Hematopoietic multipotent progenitor cell treated with erythropoietin and hydrocortisone succinate and interleukin-3 and kit ligand, for 8 days (in vitro differentiated cells): ENCODE data around the gene UBTD2.
"Not testable (repeated sequence)": the region's sequence is repeated elsewhere in the genome, so short reads cannot be mapped to it uniquely, and the experiment has no call there.

Experiments used
- DNase-seq: peaks from one replicate; pipeline ENCODE4 v3.0.0-alpha.2; 2015

UBTD2 gene

GRCh38 chr5:172245046-172245445, 38.5 kb downstream of the UBTD2 start:
- DNase-seq: no peak

- DNase-seq: no peak
Observed at GRCh38 chr5:172243302-172243701, 40.3 kb downstream of the UBTD2 start.

- no peak for DNase-seq
Observed at GRCh38 chr5:172238334-172238733, 45.2 kb downstream of the UBTD2 start.

- DNase-seq: no peak
Observed at GRCh38 chr5:172235827-172236736, 47.5 kb downstream of the UBTD2 start.

- no peak for DNase-seq
Observed at GRCh38 chr5:172235132-172235780, 48.3 kb downstream of the UBTD2 start.

- DNase-seq: no peak
Observed at GRCh38 chr5:172234031-172234430, 49.5 kb downstream of the UBTD2 start.

GRCh38 chr5:172229904-172230303, 53.7 kb downstream of the UBTD2 start:
- DNase-seq: no peak

GRCh38 chr5:172224996-172225395, 58.6 kb downstream of the UBTD2 start:
- no peak for DNase-seq

GRCh38 chr5:172223901-172224873, 59.4 kb downstream of the UBTD2 start:
- DNase-seq: no peak

- DNase-seq: no peak
Observed at GRCh38 chr5:172219296-172219695, 64.3 kb downstream of the UBTD2 start.

- DNase-seq: no peak
Observed at GRCh38 chr5:172216345-172216744, 67.2 kb downstream of the UBTD2 start.

GRCh38 chr5:172213126-172213525, 70.4 kb downstream of the UBTD2 start:
- DNase-seq: no peak

GRCh38 chr5:172211676-172212075, 71.9 kb downstream of the UBTD2 start:
- DNase-seq: no peak

- no peak for DNase-seq
Observed at GRCh38 chr5:172209714-172210113, 73.8 kb downstream of the UBTD2 start.

GRCh38 chr5:172207511-172207910, 76.1 kb downstream of the UBTD2 start:
- DNase-seq: no peak

- DNase-seq: not testable (repeated sequence)
Observed at GRCh38 chr5:172205984-172206383, 77.6 kb downstream of the UBTD2 start.

GRCh38 chr5:172200476-172200875, 83.1 kb downstream of the UBTD2 start:
- no peak for DNase-seq

- no peak for DNase-seq
Observed at GRCh38 chr5:172199446-172199845, 84.1 kb downstream of the UBTD2 start.

- DNase-seq: not testable (repeated sequence)
Observed at GRCh38 chr5:172197775-172198174, 85.8 kb downstream of the UBTD2 start.

- DNase-seq: no peak
Observed at GRCh38 chr5:172194985-172195774, 88.4 kb downstream of the UBTD2 start.

- no peak for DNase-seq
Observed at GRCh38 chr5:172193872-172194271, 89.7 kb downstream of the UBTD2 start, which contains the start of gene EFCAB9. TSS of gene EFCAB9 (plus strand) at chr5:172194172. CDS start at chr5:172194173, 1 bp downstream.

- no peak for DNase-seq
Observed at GRCh38 chr5:172189693-172190296, 93.8 kb downstream of the UBTD2 start.
